ENCODE measurements around the gene PIEZO2.

- TF ChIP-seq POLR2AphosphoS5 (IDR thresholded peaks at IDR 0.05): no peak
- TF ChIP-seq, protein P1, sequence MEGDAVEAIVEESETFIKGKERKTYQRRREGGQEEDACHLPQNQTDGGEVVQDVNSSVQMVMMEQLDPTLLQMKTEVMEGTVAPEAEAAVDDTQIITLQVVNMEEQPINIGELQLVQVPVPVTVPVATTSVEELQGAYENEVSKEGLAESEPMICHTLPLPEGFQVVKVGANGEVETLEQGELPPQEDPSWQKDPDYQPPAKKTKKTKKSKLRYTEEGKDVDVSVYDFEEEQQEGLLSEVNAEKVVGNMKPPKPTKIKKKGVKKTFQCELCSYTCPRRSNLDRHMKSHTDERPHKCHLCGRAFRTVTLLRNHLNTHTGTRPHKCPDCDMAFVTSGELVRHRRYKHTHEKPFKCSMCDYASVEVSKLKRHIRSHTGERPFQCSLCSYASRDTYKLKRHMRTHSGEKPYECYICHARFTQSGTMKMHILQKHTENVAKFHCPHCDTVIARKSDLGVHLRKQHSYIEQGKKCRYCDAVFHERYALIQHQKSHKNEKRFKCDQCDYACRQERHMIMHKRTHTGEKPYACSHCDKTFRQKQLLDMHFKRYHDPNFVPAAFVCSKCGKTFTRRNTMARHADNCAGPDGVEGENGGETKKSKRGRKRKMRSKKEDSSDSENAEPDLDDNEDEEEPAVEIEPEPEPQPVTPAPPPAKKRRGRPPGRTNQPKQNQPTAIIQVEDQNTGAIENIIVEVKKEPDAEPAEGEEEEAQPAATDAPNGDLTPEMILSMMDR (IDR thresholded peaks at IDR 0.05 in 8 of 11, conservative IDR thresholded peaks at IDR 0.05 in 3 of 11): no peak
Measured at GRCh38 chr18:10949655-10950054, 199.7 kb downstream of the PIEZO2 start.

Measured in spleen (tissue), 7 donors.